GM21717 (cell line): ENCODE results near the gene MEF2C.

Experiments
- ATAC-seq: cut with Tn5 transposase; IDR thresholded peaks from one replicate; pipeline ENCODE4 v1.9.1; 2021; ENCODE audit warnings: mild to moderate bottlenecking, moderate library complexity; ENCODE audit not compliant: unreplicated experiment

The MEF2C gene

DNA sequence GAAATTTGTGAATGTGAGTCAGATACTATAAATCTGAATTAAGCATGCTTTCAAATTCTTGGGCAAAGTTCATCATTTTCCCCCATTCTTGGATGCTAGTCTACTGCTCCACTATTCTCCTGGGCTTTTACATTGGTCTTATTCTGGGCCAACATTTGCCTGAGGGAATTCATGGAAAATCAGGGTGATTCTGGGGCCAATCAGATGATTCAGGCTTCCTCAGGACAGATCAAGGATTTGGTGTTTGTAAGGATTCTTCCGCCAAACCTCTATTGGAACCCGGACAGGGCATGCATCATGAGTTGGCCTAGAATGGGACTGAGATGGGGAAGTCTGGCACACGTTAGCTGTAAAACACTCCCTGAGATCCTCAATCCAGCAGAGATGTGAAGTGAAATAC is 113.8 kb downstream of the MEF2C start:
- no peak for ATAC-seq

DNA sequence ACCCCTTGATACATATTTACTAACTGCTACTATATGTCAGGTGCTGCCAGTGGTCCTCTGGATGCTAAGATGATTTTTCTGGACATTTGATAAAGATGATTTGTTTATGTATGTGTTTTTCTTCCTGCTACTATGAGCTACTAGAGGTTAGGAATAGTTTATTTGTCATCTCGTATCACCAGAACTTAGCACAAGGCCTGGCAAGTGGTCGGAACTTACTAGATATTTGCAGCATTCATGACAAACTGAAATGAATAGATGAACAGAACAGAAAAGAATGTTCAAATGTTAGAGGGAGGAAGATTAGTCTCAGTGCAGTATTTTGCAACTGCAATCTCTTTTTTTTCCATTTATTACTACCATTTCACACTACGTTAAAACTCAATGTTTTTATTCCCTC is 114.6 kb downstream of the MEF2C start:
- ATAC-seq = no peak

GRCh38 chr5:88765798-88766197 is 117.2 kb downstream of the MEF2C start:
- ATAC-seq = no peak

DNA sequence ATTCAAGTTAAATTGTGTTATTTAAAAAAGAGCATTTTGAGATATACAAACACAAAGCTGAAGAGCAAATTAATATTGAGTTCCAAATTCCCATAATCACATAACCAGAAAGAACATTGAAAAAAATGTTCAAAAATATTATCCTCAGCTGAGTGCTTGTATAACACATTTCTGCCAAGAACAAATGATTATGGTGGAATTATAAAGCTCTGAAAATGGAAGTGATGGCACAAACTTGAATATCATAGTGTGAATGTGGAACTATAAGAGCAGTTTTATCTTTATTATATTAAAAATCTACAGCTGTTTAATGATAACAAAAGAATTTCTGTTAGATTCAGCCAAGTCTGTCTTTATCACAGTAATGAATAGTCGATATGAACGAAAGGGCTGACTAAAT is 117.8 kb downstream of the MEF2C start:
- ATAC-seq = no peak

DNA sequence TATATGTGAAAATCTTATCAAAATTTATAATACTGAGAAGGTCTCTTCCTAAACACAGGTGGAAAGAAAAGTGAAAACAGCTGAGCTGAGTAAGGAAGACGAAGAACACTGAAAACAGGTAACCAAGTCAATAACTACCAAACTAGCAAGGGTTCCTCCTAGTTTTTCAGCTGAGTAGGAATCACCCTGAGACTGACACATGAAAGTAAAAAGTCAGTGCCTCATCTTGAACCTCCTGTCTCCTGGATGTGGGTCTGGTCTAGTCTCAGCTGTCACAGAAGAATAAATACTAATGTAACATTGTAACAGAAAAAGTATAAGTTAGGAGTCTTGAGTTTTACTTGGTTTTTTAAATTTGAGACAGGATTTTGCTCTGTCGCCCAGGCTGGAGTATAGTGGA is 121.0 kb downstream of the MEF2C start:
- no peak for ATAC-seq

DNA sequence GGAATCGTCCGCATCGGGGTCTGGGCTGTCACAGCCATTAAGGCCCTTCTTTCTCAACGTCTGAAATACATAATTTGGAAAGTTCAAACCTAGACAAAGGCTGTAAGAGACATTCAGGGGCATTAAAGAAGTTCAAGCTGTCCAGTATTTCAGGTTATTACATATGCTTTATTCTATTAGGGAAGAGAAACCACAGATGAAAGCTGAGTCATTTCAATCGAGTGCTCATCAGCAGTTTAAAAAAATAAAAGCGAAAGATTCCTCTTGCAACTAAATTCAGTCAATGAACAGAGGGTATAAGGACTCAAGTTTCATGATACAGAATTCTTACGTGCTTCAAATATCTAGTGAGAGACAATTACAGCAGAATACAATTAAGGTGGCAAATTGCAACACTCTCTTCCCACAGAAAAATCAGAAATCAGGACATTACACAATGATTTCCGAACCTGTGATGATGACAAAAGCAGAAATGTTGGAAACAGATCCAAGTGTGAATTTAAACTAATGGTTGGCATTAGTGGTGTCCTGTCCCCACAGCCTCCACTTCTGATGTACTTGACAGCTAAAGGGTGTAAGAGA is 121.6 kb downstream of the MEF2C start:
- no peak for ATAC-seq

GRCh38 chr5:88760527-88760926 is 122.5 kb downstream of the MEF2C start:
- ATAC-seq = no peak

- no peak for ATAC-seq
Observed at GRCh38 chr5:88758591-88758990, 124.4 kb downstream of the MEF2C start.

- no peak for ATAC-seq
Observed at GRCh38 chr5:88758184-88758583, 124.8 kb downstream of the MEF2C start.

GRCh38 chr5:88756953-88757352 is 126.0 kb downstream of the MEF2C start:
- no peak for ATAC-seq

DNA sequence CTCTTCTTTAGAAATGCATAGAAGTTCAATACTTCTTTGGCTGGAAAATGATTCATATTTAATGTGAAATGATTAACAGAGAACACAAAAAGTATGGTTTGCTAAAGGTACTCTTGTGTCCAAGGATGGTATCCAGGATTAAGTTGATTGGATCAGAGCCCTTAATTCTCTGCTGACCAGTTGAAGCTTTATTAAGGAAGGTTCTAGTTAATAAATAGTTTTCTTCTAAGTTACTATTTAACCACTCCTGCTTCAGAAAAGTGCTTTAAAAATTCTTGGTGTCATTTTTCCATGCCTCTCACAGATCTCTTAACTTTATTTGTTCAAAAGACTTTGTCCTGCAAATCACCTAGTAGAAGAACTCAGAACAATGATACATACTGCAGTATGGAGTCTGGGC is 134.3 kb downstream of the MEF2C start:
- no peak for ATAC-seq

DNA sequence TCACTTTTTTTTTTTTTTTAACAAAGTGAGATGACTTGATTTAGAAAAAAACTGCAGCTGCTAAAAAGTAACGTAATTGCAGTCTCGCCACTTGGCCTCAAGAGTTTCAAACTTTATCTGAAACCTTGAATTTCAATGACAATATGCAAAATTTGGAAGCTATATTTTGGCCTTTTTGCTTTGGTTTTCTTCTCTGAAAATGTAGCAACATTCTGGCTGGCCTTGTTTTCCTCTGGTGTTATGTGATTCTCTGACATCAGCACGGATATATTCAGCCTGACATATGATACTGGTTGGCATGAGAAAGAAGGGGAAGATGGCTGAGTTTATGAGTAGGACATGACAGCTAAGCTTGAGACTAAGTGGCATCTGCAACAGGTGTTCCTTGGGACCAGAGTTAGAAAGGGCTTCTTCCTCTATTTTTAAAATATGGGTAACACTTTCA is 136.5 kb downstream of the MEF2C start:
- peak; percentile 90 for ATAC-seq

- no peak for ATAC-seq
Observed at GRCh38 chr5:88745093-88745696, 137.8 kb downstream of the MEF2C start.

DNA sequence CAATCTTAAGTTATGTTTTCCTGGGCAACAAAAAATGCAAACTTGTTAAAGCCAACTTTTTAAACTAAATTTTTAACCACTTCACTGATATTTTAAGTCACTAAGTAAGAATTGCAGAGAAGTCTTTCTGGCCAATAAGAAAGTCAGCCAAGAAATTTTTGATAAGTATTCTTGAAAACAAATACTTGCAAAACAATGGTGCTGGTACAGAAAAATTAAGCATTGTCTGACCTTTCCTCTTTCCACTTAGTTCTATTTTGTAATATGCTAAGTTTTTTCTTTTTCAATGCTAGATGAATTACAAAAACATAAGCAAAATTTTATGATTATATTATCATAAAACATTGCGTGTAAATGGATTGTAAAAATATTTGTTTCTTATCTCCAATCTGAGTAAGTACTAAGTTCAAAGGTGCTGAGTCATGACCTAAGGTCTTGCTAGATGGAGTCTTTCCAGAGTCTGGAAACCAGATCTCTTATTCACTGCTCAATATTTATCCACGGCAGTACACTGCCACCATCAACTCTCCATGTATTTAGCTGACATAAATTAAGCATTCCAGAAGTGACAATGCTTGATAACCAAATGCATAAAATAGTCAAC is 139.7 kb downstream of the MEF2C start:
- ATAC-seq = no peak

DNA sequence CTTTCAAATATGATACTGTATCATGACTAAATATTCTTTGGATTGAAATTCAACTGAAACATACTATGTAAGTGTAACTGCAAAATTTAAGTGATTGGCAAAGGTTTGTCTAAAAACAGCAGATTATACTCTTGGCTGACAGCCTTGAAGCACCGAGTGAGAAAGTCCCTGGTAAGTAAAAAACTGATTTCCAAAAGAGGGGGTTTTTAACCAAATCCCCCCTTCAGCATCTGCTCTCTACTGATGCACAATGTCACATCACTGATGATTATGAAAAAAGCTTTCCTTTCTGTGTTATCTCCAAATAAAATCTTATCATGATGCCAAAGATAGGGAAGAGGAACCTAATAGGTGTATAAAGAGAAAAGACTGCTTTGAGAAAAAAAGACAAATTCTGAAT is 141.0 kb downstream of the MEF2C start:
- no peak for ATAC-seq

GRCh38 chr5:88740604-88741185 is 142.3 kb downstream of the MEF2C start:
- no peak for ATAC-seq

DNA sequence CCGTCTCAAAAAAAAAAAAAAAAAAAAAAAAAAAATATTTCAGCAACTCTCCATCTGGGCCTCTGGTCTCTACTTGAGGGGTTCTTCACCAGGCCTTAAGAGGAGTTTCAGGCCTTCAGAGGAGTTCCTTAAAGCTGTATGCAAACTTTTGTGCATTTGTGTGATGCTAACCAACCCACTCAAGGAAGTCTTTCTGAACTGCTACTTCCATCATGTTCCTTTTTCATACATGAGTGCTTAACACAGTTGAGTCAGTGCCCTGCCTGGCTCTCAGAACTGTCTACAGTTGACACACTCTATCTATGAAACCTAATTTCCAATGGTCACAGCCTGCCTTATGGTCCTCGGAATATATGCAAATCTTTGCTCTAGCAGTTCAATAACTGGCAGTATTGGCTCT is 146.5 kb downstream of the MEF2C start:
- ATAC-seq = peak; percentile 45

DNA sequence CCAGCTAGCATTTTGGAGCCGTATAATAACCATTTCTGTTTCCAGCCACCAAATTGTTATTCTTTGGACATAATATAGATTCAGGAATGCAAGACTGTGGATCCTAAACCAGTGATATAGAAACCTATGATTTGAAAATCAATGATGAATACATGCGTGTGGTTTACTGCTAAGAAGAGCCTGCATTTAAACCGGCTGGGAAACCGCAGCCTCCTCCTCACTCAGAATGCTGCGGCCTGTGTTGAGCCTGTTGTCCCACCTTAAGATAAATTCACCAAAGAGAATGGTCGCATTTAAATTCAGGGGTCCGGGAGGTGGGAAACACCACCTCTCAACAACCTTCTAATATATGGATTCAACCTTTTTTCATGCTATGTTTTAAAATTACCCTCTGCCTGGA is 148.0 kb downstream of the MEF2C start:
- ATAC-seq = peak; percentile 25

GRCh38 chr5:88734191-88734640 is 148.8 kb downstream of the MEF2C start:
- peak; percentile 48 for ATAC-seq

DNA sequence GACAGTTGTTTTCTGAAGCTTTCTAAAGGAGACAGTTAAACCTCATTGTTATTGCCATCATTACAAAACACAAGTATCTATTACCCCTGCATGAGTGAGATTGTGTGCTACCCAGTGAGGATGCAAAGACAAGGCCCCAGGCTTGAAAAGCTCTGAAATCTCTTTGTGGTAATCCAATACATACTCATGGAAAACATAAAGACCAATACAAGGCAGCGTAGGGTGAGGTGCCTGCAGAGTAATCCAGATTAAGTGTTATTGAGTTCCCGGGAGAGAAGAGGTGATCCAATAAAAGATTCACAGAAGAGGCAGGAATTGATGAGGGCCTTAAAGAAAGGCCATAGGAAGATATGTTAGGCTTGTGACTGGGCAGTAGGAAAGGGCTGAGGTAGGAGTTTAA is 150.1 kb downstream of the MEF2C start:
- no peak for ATAC-seq

DNA sequence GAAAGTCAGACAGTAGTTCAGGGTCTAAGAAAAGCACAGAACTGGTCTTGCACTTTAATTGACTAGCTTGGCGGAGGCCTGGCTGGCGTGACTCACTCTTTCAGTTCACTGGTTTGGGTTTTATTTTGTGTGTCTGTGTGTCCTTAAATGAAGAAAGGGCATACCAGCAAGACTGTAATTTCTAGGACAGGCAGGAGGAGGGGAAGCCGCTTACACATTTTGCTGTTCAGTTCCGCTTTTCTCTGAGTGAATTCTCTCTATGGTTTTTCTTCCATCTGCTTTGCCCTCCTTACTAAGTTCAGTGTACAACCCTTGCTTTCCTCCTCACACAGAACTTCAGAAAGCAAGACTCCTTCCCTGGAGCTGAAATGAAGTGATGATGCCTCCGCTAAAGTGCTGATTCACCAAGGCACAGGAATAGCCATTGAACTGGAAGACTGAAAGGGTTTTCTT is 150.8 kb downstream of the MEF2C start:
- ATAC-seq = peak; percentile 54

GRCh38 chr5:88729829-88730182 is 153.2 kb downstream of the MEF2C start:
- no peak for ATAC-seq
